Kidney (tissue), 14 donors: ENCODE data around the gene AKAP7. TPM values are rescaled to one million over a fixed set of nuclear protein-coding genes. Genes with fewer than 3 reads are reported as not detected.

ENCODE experiments used
- DNase-seq, 5 donors: peaks; one replicate each; pipeline ENCODE4 v3.0.0-alpha.2; 2013 to 2020
- FAIRE-seq: peaks from 2 replicates; lab custom pipeline; 2012; peaks lifted over from hg19 to GRCh38; lab: Jason Lieb, UNC
- H3K27ac ChIP-seq, 2 donors: one replicate each; pipeline ENCODE4 v1.7.0; 2013; ENCODE audit warnings: low read depth in 2 of 2, low read length in 2 of 2, inconsistent platforms in 1 of 2
- H3K27me3 ChIP-seq: one replicate; pipeline ENCODE4 v1.7.1; 2013; ENCODE audit warnings: low read length, inconsistent platforms; ENCODE audit not compliant: control insufficient read depth, insufficient read depth
- H3K36me3 ChIP-seq, 3 donors: one replicate each; pipeline versions ENCODE4 v1.7.0 to v1.7.1; 2013; ENCODE audit warnings: low read length in 3 of 3, control low read depth in 1 of 3, inconsistent platforms in 1 of 3; ENCODE audit not compliant: insufficient read depth in 3 of 3, control insufficient read depth in 2 of 3
- H3K4me1 ChIP-seq, 3 donors: one replicate each; pipeline versions ENCODE4 v1.7.0 to v1.7.1; 2013; ENCODE audit warnings: low read length in 3 of 3, inconsistent platforms in 1 of 3, low read depth in 1 of 3; ENCODE audit not compliant: control insufficient read depth in 2 of 3, insufficient read depth in 2 of 3
- H3K4me3 ChIP-seq, 3 donors: one replicate each; pipeline versions ENCODE4 v1.7.0 to v1.8.1; 2013; ENCODE audit warnings: low read length in 3 of 3, control low read depth in 1 of 3, inconsistent platforms in 1 of 3
- H3K9ac ChIP-seq, 3 donors: one replicate each; pipeline versions ENCODE4 v1.7.0 to v1.7.1; 2013; ENCODE audit warnings: low read length in 3 of 3, control low read depth in 1 of 3, inconsistent platforms in 1 of 3
- H3K9me3 ChIP-seq, 3 donors: one replicate each; pipeline versions ENCODE4 v1.7.0 to v1.7.1; 2013; ENCODE audit warnings: low read length in 3 of 3, control low read depth in 1 of 3, inconsistent platforms in 1 of 3; ENCODE audit not compliant: control insufficient read depth in 2 of 3, insufficient read depth in 1 of 3
- intact Hi-C: fragments of 100-400 bp; cut with DNase I; formaldehyde crosslinking; loops from one replicate; pipeline ENCODE4 v1.11.1; 2022
- polyA plus RNA-seq: library from polyadenylated mRNA; stranded (reverse); fragments of 350-450 nt; fragmentation: Illumina TruSeq; extraction: RNeasy Lipid Tissue Mini Kit (QIAGEN cat#74804); gene quantifications from one replicate; pipeline ENCODE4 v1.2.3, GENCODE V29; 2014; ENCODE audit warnings: low read depth, low replicate concordance; ENCODE audit not compliant: insufficient read depth
- total RNA-seq: library from RNA; stranded (reverse); fragmentation: NEBNext Ultra II Directional; extraction: Animal tissue kit (Norgen Biotek cat#: 25700); gene quantifications from one replicate; pipeline ENCODE4 v1.2.1, GENCODE V29; 2021
- TF ChIP-seq, protein P1 (sequence below): IDR thresholded peaks from 3 replicates; pipeline ENCODE4 v1.5.1; 2012; ENCODE audit warnings: mild to moderate bottlenecking, moderate library complexity, borderline replicate concordance; ENCODE audit not compliant: insufficient read depth; ENCODE audit errors: extremely low read depth
- donor health status: control.
- donor health status: control.
- donor health status: control.
- donor health status: control.
- donor health status: control.
- donor health status: DM: yes; HTN: yes; CAD: no.
- donor health status: Normal renal cell carcinoma (clear cell type).

Gene AKAP7
- total and polyA plus RNA-seq, 2 donors from 2014 or later: 7.9 to 12.0 TPM

DNA sequence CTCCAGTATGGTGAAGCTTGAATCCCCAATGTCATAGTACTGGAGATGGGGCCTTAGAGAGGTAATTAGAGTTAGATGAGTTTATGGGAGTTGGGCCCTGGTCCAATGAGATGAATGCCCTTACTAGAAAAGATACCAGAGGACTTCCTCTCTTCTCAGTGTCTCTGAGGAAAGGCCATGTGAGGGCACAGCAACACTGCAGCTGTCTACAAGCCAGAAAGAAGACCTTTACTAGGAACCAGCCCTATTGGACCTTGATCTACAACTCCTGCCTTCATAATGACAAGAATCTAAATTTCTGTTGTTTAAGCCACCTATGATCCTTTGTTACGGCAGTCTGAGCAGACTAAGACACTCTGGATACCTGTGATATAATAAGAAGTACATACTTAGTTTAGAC, 31.4 kb upstream of the AKAP7 start:
- Histone ChIP-seq H3K27me3 (no peaks in the 10 kb centered on the region), H3K4me1 (no peaks in the 10 kb centered on the region), H3K36me3 (no peaks in the 10 kb centered on the region), H3K27ac (no peak overlapping the region), H3K9ac (no peak overlapping the region), H3K4me3 (no peak overlapping the region), H3K9me3 (no peaks in the 10 kb centered on the region)
- intact Hi-C loops: no loop called here
- DNase-seq (no peak), FAIRE-seq (no peak)
- TF ChIP-seq, protein P1, sequence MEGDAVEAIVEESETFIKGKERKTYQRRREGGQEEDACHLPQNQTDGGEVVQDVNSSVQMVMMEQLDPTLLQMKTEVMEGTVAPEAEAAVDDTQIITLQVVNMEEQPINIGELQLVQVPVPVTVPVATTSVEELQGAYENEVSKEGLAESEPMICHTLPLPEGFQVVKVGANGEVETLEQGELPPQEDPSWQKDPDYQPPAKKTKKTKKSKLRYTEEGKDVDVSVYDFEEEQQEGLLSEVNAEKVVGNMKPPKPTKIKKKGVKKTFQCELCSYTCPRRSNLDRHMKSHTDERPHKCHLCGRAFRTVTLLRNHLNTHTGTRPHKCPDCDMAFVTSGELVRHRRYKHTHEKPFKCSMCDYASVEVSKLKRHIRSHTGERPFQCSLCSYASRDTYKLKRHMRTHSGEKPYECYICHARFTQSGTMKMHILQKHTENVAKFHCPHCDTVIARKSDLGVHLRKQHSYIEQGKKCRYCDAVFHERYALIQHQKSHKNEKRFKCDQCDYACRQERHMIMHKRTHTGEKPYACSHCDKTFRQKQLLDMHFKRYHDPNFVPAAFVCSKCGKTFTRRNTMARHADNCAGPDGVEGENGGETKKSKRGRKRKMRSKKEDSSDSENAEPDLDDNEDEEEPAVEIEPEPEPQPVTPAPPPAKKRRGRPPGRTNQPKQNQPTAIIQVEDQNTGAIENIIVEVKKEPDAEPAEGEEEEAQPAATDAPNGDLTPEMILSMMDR: no peak

DNA sequence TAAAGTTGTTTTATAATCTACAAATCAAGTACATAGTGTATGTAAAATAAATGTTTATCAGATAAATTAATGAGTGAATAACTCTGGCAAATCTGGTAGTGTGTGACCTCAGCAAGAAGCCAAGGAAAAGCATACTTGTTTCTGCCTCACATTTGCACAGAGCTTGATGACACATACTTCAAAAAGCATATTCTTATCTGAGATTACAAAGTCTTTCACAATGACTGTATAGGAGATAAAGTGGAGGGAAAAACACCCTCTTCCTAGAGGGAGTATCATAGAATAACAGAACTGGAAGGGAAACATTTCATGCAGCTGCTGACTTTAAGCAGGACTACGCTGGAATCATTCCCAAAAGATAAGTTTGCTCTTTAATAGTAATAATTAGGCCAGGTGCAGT, 28.1 kb upstream of the AKAP7 start:
- Histone ChIP-seq H3K9ac (no peak overlapping the region), H3K36me3 (no peaks in the 10 kb centered on the region), H3K9me3 (no peaks in the 10 kb centered on the region), H3K4me3 (no peak overlapping the region), H3K4me1 (no peaks in the 10 kb centered on the region), H3K27me3 (no peaks in the 10 kb centered on the region), H3K27ac (no peak overlapping the region)
- intact Hi-C loops: no loop called here
- no peak for FAIRE-seq
- no peak for DNase-seq
- TF ChIP-seq, protein P1: no peak

DNA sequence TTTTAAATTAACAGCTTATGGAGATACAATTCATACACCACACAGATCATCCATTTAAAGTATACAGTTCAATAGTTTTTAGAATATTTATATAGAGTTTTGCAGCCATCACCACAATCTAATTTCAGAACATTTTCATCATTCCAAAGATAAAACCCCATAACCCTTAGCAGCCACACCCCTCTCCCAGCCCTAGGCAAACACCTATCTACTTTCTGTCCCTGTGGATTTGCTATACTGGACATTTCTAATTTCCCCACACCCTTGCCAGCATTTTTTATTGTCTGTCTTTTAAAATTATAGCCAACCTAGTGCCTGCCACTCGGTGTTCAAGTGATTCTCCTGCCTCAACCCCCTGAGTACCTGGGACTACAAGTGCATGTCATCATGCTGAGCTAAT, 23.0 kb upstream of the AKAP7 start:
- H3K27me3 ChIP-seq: no peaks in the 10 kb centered on the region
- no peak for FAIRE-seq
- TF ChIP-seq, protein P1: no peak
- H3K4me1 ChIP-seq: no peaks in the 10 kb centered on the region
- H3K9ac ChIP-seq: no peak overlapping the region
- peaks cover 0 to under 1% (median 0%) of the 10 kb centered on the region in 3 donors for H3K9me3 ChIP-seq
- no peak for DNase-seq
- intact Hi-C loops: no loop called here
- H3K4me3 ChIP-seq: no peak overlapping the region
- no peak overlapping the region for H3K27ac ChIP-seq
- no peaks in the 10 kb centered on the region for H3K36me3 ChIP-seq

DNA sequence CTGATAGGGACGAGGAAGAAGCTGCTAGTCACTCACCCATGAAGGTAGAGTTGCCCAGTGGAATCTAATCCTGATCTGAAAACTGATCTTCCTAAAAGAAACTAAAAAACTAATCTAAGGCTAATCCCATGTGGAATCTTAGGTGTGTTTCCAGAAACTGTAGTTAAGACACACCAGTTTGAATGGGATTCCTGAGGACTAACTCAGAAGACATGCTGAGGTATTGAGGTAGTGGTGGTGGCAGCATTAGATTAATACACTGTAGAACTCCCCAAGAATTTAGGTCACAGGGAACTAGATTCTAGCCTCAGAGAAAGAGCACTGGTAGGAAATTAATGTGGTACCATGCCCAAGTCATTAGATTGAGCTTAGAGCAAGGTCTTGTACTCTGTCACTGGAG, 19.6 kb upstream of the AKAP7 start:
- H3K4me1 ChIP-seq: no peaks in the 10 kb centered on the region
- H3K9me3 ChIP-seq: peaks cover 0 to 2% (median 0%) of the 10 kb centered on the region in 3 donors
- H3K36me3 ChIP-seq: no peaks in the 10 kb centered on the region
- no peak overlapping the region for H3K9ac ChIP-seq
- no peak for DNase-seq
- H3K4me3 ChIP-seq: no peak overlapping the region
- TF ChIP-seq, protein P1: no peak
- no peaks in the 10 kb centered on the region for H3K27me3 ChIP-seq
- intact Hi-C loops: loop anchor here (5.0 kb wide), 1 partner anchor 228 kb away; no protein-coding TSS in a partner anchor
- no peak for FAIRE-seq
- H3K27ac ChIP-seq: no peak overlapping the region
